Measurements from ENCODE around the gene EYA4.

GRCh38 chr6:133415262-133415661 is 174.1 kb downstream of the EYA4 start:
- TF ChIP-seq CTCF (IDR thresholded peaks at IDR 0.05) (no peak), POLR2A (IDR thresholded peaks at IDR 0.05) (no peak), POLR2AphosphoS5 (IDR thresholded peaks at IDR 0.05) (no peak)
